HG03342 (cell line): ENCODE measurements around the gene ATF7.
A peak's percentile ranks its signal among the peaks of the same experiment; 100 is the strongest.
"Not testable (repeated sequence)": the region's sequence is repeated elsewhere in the genome, so short reads cannot be mapped to it uniquely, and the experiment has no call there.

Source experiments
- ATAC-seq: cut with Tn5 transposase; IDR thresholded peaks from one replicate; pipeline ENCODE4 v1.9.1; 2021; ENCODE audit warnings: mild to moderate bottlenecking, moderate library complexity; ENCODE audit not compliant: unreplicated experiment

Gene ATF7

DNA sequence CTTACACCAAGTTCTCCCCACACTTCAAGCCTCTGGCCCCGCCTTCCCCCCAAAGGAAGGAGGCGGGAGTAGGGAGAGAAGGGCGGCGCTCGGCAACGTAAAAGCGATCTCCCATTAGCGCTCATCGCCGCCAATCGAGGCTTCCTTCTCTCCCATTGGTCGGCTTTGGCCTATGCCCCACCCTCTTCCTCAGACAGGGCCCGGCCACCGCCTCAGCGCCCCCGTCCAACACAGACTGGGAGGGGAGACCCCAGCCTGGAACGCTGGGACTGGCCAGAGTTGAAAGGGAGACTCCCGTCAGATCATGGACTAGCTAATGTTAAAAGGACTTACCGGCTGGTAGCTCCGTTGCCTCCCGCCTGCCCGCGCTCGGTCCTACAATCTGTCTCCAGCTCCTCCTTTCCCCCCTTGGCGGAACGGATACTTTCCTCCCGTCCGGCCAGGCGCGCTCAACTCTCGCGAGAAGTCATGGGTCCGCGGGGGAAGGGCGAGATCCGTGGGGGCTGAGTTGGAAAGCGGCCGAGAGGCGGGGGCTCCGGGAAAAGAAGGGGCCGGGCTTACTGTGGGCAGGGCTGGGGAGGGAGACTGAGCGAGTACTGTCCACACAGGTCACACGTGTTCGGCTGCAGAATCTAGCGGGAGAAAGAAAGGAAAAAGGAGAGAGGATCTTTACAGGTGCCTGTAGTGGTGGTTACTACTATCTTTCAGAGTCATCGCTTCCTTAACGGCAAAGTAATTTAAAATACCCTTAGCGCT is at the start of gene ATF7:
TSS of gene ATF7 (minus strand) at position 437 of the 756 bp plus-strand sequence. CDS start 25,382 bp downstream, outside the sequence.
- peak; percentile 95 for ATAC-seq

DNA sequence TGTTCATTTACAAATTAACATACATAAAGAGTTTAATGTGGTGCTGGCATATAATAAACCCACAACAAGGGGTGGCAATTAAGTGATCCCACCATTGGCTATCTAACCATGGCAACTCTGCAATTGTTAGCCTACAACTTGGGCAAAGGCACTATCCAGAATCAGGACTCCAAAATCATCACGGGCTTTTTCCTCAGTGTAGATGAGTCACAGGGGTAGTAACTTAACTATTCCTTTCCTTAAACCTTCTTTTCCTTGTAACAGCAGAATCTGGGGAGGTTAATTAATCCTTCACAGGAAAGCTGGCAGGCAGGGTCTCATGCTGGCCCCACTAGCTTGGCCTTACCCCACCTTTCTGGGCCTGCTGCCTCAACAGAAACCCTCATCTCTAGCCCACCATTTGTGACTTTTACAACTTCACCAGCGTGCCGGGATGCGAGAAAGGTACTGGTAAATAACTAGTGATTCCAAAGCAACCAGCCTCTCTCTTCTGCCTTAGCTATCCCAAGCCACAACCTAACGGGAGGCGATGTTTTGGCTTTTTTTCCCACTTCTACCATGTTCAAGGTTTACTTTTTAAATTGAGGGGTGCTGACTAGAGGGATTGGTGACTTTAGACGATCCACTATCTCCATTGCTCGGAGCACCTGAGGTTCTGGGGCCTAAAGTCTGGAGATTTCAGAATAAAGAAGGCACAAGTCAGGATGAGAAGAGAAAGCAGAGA is 49.0 kb upstream of the ATF7 start:
- no peak for ATAC-seq

DNA sequence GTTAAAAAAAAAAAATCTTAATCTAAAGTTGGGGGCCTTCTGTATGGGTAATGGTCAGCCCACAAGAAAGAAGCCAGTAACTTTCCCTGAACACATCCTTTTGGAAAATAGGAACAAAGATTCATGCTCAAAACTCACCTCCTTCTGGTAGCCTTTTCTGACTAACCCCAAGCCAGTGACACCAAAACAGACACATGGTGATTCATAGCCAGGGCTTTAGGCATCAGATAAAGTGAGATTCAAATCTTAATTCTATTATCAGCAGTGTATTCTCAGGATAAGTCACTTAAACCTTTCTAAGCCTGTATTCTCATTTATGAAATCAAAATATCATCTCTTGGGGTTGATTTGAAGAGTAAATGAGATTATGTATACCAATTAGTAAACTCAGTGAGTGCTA is 44.8 kb upstream of the ATF7 start:
- ATAC-seq = no peak

DNA sequence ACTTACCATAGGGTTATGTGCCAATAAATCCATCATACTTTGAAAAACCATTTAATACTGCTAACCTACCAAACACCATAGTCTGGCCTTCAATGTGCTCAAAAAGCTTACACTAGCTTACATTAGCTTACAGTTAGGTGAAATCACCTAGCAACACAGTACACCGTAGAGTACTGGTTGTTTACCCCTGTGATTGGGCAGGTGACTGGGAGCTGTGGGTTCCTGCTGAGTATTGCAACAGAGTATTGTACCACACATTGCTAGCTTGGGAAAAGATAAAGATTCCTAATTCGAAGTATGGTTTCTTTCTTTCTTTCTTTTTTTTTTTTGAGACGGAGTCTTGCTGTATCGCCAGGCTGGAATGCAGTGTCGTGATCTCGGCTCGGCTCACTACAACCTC is 44.1 kb upstream of the ATF7 start:
- no peak for ATAC-seq

DNA sequence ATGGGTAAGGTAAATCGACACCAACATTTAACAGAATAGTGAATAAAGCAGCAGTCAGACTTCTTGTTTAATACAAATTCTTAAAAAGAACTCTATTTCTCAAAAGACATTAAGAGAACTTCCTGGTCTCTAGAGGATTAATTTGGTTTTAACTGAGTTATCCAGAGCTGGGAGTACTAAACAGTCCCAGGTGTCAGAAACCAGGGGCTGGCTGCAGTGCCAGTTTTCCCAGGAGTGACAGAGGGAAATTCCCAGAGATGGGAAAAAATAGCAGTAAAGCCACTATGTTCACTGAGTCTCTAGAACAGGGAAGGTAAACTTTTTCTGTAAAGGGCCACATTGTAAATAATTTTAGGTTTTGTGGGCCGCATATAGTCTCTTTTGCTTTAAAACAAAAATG is 40.9 kb upstream of the ATF7 start:
- ATAC-seq = no peak

DNA sequence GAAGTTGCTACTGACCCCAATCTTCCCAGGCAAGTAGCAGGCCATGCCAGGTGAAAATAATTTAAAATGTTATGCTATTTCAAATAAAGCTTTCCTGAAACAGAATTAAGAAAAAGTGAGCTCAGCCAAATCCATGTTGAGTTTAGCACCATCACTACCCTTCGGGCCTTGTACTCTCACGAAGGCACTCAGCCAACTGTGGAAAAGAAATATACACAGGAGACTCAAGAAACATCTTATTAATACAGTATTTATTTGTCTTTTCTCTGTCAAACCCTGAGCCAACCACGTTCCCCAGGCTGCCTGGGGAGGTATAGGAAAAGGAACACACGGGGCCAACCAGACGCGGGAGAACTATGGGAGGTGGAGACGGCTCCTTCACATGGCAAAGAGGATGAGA is 38.8 kb upstream of the ATF7 start:
- ATAC-seq = no peak

DNA sequence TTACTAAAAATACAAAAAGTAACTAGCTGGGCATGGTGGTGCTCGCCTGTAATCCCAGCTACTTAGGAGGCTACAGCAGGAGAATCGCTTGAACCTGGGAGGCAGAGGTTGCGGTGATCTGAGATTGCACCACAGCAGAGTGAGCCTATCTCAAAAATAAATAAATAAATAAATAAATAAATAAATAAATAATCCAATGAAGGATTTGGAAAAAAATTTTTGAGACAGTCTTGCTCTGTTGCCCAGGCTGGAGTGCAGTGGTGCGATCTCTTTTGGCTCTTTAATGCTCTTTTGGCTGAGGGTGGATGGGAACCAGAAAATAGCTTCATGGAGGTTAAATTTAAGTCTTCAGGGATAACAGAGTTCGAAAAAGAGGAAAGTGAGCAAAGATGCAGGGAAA is 38.0 kb upstream of the ATF7 start:
- no peak for ATAC-seq

DNA sequence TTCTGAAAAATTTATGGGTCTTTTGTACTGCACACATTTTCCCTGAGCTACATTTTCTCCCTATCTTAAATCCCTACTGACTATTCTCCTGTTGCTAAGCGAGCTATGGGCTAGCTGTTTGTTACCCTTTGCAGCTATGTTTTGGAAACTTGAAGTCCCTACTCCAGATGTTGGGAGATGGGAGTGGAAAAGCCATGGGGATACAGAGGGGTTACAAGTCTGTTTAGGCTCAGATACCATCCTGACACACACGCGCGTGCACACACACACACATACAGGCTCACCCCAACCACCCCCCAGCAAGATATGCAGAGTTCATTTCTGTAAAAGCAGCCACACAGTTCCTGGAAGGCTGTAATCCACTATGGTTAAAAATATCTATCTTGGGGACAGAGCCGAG is 33.9 kb upstream of the ATF7 start:
- peak; percentile 8 for ATAC-seq

DNA sequence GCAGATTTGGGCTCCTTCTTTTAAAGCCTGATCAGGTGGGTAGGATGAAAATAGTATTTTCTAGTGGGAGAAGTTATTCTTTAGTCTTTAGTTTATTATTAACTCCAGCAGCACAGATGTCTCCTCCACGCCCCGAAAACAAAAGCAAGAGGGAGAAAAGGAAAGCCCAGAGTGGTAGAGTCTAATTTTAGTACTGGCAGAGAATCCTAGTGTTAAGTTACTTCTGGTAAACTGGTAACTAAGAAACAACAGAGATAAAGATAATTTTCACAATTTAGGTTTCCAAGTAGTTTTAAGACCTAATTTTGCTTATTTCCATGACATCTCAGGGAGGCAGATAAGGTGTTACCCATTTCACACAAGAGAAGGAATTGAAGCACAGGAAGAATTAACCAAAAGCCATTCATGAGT is 33.4 kb upstream of the ATF7 start:
- ATAC-seq = peak; percentile 51

DNA sequence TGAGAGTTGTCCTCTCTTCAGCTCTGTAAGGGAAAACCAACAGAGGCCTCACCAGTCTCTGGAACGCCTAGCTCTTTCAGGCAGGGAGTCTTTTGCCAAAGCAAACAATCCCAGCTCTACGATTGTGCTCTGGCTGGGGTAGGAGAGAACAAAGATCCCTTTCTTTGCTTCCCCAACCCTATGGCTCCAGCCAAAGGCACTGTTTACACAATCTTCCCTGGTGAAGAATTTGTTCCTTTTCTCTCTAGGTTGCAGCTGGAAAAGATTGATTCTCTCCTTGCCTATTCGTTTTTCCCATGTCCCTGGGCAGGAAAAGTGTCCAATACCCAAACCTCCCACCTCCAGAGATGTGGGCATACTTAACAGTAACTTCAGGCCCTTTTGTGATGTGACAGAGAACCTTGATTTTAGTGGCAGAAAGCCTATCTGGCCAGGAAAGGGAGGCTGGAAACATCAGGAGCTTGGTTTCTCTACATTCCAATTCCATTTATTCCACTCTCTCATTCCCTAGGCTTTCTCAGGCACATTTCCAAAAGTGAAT is 32.9 kb upstream of the ATF7 start:
- no peak for ATAC-seq

DNA sequence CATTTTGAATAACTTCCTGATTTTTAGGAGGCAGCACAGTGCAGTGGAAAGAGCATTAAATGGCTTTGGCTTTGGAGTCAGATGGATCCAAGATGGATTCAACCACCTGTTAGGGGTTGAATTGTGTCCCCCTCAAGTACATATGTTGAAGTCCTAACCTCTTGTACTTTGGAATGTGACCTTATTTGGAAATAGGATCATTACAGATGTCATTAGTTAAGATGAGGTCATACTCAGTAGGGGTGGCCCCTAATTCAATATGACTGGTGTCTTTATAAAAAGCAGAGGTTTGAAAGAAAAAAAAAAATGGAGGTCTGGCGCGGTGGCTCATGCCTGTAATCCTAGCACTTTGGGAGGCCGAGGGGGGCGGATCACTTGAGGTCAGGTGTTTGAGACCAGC is 30.9 kb upstream of the ATF7 start:
- no peak for ATAC-seq

DNA sequence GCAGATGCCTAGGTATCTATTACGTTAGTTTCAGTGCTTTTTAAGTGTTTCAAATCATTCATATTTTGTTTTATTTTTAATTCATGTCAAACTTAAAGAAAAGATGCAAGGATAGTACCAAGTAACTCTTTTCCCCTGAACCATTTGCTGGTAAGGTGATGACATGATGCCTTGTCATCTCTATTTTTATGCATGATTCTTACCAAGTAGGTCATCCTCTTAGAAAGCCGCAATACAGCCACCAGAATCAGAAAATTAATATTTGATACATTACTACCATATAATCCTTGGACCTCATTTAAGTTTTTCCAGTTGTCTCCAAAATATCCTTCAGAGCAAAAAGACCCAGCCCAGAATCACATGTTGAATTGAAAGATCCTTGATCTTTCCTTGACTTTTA is 27.4 kb upstream of the ATF7 start:
- no peak for ATAC-seq

DNA sequence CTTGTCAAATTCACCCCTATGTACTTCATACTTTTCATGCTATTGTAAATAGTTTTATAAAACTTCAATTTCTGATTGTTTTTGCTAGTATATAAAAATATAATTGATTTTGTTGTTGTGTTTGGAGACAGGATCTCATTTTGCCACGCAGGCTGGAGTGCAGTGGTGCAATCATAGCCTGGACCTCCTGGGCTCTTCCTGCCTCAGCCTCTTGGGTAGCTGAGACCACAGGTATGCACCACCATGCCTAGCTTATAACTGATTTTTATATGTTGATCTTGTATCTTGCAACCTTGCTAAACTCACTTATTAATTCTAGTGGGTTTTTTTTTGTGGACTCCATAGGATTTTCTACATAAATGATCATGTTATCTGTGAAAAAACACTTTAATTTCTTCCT is 26.2 kb upstream of the ATF7 start:
- no peak for ATAC-seq

DNA sequence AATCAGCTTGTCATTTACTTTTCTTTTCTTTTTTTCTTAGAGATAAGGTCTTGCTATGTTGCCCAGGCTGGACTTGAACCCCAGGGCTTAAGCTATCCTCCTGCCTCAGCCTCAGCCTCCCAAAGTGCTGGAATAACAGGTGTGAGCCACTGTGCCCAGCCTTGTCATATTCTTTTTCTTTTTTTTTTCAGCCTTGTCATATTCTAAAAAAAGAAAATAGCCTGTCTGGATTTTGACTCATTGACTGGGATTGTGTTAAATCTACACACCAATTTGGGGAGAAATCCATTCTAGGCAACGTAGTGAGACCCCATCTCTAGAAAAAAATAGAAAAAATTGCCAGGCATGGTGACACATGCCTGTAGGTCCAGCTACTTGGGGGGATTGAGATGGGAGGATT is 25.6 kb upstream of the ATF7 start:
- ATAC-seq = no peak

DNA sequence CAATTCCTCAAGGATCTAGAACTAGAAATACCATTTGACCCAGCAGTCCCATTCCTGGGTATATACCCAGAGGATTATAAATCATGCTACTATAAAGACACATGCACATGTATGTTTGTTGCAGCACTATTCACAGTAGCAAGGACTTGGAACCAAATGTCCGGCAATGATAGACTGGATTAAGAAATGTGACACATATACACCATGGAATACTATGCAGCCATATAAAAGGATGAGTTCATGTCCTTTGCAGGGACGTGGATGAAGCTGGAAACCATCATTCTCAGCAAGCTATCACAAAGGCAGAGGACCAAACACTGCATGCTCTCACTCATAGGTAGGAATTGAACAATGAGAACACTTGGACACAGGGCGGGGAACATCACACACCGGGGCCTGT is 20.1 kb upstream of the ATF7 start:
- ATAC-seq = not testable (repeated sequence)

DNA sequence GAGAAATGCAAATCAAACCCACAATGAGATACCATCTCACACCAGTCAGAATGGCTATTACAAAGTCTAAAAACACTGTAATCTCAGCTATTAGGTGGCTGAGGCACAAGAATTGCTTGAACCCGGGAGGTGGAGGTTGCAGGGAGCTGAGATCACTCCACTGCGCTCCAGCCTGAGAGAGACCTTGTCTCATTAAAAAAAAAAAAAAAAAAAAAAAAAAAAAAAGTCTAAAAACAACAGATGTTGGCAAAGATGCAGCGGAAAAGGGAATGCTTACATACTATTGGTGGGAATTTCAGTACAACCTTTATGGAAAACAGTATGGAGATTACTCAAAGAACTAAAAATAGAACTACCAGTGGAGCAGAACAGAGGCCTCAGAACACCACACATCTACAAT is 19.0 kb upstream of the ATF7 start:
- ATAC-seq = no peak

DNA sequence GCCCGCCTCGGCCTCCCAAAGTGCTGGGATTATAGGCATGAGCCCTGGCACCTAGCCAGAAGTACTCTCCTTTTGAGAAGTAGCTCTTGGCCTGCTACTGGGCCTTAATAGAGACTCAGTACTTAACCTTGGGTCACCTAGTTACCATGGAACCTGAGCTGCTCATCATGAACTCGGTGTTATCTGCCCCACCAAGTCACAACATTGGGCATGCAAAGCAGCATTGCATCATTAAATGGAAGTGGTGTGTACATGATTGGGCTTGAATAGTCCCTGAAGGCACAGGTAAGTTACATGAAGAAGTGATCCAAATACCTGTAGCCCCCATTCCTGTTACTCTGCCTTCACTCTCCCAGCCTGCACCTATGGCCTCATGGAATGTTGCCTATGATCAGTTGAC is 18.0 kb upstream of the ATF7 start:
- no peak for ATAC-seq

DNA sequence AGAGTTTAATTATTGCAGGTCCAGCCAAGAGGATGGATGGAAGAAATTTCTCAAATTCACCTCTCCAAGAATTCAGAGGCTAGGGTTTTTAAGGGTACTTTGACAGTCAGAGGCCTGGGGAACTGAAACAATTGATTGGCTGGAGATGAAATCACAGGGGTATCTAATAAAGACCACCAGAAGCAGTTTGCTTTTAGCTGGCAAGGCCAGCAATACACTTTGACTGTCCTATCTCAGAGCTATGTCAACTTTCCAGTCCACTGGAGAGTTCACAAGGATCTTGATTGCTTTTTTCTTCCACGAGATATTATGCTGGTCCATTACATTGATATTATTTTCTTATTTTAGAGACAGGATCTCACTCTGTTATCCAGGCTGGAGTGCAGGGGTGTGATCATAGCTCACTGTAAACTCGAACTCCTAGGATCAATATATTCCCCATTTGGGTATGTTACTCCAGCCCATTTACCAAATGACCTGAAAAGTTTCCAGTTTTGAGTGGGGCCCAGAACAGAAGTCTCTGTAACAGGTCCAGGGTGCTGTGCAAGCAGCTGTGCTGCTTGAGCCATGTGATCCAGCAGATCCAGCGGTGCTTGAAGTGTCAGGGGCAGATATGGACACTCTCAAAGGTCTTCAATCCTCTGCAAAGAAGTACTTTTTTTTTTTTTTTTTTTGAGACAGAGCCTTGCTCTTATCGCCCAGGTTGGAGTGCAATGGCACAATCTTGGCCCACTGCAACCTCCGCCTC is 17.2 kb upstream of the ATF7 start:
- ATAC-seq = no peak

DNA sequence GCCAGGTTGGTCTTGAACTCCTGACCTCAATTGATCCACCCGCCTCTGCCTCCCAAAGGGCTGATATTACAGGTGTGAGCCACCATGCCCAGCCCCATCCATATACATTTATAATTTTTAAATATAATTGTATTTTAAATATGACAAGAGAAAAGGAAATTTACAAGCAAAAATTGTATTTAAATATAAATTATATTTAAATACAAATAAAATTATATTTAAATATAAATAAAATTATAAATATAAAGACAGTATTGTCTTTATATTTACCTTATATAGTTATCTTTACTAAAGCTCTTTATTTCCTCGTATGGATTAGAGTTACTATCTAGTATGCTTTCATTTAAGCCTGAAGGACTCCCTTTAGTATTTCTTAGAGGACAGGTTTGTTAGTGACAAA is 11.9 kb upstream of the ATF7 start:
- ATAC-seq = no peak

DNA sequence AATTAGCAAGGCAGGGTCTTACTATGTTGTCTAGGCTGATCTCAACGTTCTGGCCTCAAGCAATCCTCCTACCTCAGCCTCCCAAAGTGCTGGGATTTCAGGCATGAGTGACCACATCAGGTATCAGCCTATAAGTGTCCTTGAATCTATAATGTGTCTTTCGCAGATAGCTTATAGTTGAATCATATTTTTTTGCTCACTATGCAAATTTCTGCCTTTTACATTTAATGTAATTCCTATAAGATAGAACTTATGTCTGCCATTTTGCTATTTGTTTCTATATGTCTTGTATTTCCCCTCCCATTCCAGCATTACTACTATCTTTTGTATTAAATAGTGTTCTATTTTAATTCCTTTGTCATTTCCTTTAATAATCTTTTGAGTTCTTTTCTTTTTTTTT is 10.5 kb upstream of the ATF7 start:
- no peak for ATAC-seq

DNA sequence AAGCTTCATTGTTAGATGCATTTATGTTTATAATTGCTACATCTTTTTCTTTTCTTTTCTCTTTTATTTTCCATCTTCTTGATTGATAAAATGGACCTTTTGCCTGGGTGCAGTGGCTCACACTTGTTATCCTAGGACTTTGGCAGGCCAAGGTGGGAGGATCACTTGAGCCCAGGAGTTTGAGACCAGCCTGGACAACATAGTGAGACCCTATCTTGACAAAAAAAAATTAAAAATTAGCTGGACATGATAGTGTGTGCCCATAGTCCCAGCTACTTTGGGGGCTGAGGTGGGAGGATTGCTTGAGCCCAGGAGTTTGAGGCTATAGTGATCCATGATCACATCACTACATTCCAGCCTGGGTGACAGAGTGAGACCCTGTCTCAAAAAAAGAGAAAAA is 9.5 kb upstream of the ATF7 start:
- not testable (repeated sequence) for ATAC-seq

DNA sequence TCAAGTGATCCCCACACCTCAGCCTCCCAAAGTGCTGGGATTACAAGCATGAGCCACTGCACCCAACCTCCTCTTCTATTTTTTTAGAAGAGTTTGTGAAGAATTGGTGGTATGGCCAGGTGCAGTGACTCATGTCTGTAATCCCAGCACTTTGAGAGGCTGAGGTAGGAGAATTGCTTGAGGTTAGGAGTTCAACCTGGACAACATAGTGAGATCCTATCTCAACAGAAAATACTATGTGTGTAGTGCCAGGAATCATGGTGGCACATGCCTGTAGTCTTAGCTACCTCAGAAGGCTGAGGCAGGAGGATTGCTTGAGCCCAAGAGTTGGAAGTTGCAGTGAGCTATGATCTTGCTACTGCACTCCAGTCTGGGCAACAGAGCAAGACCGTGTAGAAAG is 5.5 kb upstream of the ATF7 start:
- ATAC-seq = no peak
